ENCODE measurements around the gene CDRT15L2.
"Not testable (repeated sequence)": the region's sequence is repeated elsewhere in the genome, so short reads cannot be mapped to it uniquely, and the experiment has no call there.

DNA sequence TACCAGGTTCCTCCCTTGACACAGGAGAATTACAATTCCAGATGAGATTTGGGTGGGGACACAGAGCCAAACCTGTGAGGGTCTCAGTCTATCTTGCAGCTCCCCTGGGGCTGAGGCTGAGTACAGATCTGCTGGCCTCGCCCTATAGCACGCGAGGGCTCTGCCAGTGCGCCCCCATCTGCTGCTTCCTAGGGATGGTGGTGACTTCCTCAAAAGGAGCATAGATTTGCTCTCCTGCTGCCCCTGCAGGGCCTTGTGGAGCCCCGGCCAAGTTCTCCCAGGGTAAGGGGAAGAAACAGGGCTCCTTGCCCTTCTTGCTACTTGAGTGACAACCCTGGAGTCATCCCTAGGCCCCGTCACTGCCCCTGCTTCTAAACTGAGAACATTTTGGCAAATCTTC is 26.6 kb upstream of the CDRT15L2 start:
- TF ChIP-seq, protein P1, sequence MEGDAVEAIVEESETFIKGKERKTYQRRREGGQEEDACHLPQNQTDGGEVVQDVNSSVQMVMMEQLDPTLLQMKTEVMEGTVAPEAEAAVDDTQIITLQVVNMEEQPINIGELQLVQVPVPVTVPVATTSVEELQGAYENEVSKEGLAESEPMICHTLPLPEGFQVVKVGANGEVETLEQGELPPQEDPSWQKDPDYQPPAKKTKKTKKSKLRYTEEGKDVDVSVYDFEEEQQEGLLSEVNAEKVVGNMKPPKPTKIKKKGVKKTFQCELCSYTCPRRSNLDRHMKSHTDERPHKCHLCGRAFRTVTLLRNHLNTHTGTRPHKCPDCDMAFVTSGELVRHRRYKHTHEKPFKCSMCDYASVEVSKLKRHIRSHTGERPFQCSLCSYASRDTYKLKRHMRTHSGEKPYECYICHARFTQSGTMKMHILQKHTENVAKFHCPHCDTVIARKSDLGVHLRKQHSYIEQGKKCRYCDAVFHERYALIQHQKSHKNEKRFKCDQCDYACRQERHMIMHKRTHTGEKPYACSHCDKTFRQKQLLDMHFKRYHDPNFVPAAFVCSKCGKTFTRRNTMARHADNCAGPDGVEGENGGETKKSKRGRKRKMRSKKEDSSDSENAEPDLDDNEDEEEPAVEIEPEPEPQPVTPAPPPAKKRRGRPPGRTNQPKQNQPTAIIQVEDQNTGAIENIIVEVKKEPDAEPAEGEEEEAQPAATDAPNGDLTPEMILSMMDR (IDR thresholded peaks at IDR 0.05): not testable (repeated sequence)
- TF ChIP-seq POLR2A (IDR thresholded peaks at IDR 0.05): not testable (repeated sequence)
